Urinary bladder (tissue), 4 donors: ENCODE data around the gene ASXL2. TPM values are rescaled to one million over a fixed set of nuclear protein-coding genes. Genes with fewer than 3 reads are reported as not detected.

ENCODE experiments used
- DNase-seq: peaks from one replicate; pipeline ENCODE4 v3.0.0-alpha.2; 2015; ENCODE audit errors: extremely low spot score
- H3K27ac ChIP-seq: one replicate; pipeline ENCODE4 v1.5.1; 2013; ENCODE audit warnings: low read depth, mild to moderate bottlenecking, moderate library complexity
- H3K36me3 ChIP-seq: one replicate; pipeline ENCODE4 v1.6.1; 2013; ENCODE audit warnings: mild to moderate bottlenecking, moderate library complexity; ENCODE audit not compliant: insufficient read depth
- H3K4me1 ChIP-seq: one replicate; pipeline ENCODE4 v1.6.1; 2013; ENCODE audit warnings: mild to moderate bottlenecking, moderate library complexity; ENCODE audit not compliant: insufficient read depth
- H3K4me3 ChIP-seq: one replicate; pipeline ENCODE4 v1.5.1; 2013; ENCODE audit warnings: low read depth, low read length
- WGBS: extraction: QIAGEN DNeasy Blood & Tissue Kit; methylation state at CpG from one replicate; pipeline ENCODE4 v1.1.7; 2013; 5-methylcytosine and 5-hydroxymethylcytosine counted together
- polyA plus RNA-seq: library from polyadenylated mRNA; stranded (reverse); fragments of 200-250 nt; gene quantifications from one replicate; pipeline ENCODE4 v1.2.3, GENCODE V29; 2013
- total RNA-seq: library from RNA; depleted of rRNA; stranded (reverse); fragments of >200 nt; gene quantifications from one replicate; pipeline ENCODE4 v1.2.3, GENCODE V29; 2014
- donor health status: healthy with polysubstance abuse.
- donor health status: healthy.

ASXL2 gene
- total and polyA plus RNA-seq, 2 donors: 8.6 to 13.2 TPM

DNA sequence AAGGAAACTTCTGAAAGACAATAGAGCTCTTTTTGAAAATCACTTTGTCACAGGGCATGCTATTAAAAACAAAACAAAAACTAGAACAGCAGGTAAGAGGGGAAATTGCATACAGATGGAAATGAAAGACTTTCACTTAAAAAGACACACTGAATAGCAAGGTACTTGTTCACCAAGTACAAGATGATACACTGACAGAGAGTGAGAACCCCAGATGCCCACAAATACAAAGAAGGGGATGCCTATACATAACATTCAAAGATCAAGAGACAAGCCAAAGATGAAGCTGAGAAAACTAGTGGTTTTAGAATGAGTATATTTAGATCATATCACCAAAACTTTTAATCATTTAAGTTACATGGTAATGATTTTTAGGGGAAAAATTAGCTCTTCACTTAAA is 60.7 kb downstream of the ASXL2 start:
- H3K4me1 ChIP-seq: peaks cover 2% of the 10 kb centered on the region

DNA sequence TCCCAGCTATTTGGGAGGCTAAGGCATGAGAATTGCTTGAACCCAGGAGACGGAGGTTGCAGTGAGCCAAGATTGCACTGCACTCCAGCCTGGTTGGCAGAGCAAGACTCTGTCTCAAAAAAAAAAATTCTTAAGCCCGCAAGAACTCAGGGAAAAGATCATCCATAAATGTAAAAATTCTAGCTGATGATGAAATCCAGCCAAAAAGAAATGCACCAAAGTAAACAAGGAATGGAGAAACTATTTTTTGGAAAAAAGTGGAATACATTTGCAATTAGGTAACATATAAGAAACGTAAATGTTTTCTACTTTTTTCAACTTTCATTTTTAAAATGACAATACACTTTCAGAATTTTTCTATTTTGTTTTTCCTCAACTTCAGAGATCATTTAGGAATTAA is 61.3 kb downstream of the ASXL2 start:
- peaks cover 2% of the 10 kb centered on the region for H3K4me1 ChIP-seq
- H3K4me3 ChIP-seq: no peak overlapping the region
- no peak for DNase-seq
- H3K27ac ChIP-seq: no peak overlapping the region
- H3K36me3 ChIP-seq: peaks cover 2% of the 10 kb centered on the region
- 69% methylated on average over 3 of the region's 3 CpGs for WGBS

More for the DNA sequence above, 60.7 kb downstream of the ASXL2 start:
- DNase-seq: no peak
- Histone ChIP-seq H3K4me3 (no peak overlapping the region), H3K27ac (no peak overlapping the region), H3K36me3 (peaks cover 2% of the 10 kb centered on the region)

DNA sequence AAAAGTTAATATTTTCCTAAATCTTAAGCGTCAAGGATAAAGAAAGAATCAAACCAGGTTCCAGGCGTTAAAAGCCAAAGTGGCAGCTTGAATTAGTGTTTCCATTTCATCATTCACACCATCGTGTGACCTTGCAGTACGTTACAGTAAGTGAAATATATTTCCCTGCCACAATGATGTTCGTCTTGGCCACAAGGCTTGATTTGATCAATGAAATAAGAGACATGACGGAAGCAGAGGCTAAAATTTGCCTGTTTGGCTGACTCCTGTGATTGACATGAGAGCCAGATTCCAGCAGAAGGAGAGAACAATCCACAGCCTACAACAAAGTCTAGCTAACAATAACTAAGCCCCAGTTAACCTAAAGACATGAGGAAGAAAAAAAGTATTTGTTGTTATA is 62.0 kb downstream of the ASXL2 start:
- H3K4me3 ChIP-seq: no peak overlapping the region
- H3K4me1 ChIP-seq: peaks cover under 1% of the 10 kb centered on the region
- DNase-seq: no peak
- H3K27ac ChIP-seq: no peak overlapping the region
- 93% methylated on average over 6 of the region's 6 CpGs for WGBS
- H3K36me3 ChIP-seq: peaks cover 2% of the 10 kb centered on the region

DNA sequence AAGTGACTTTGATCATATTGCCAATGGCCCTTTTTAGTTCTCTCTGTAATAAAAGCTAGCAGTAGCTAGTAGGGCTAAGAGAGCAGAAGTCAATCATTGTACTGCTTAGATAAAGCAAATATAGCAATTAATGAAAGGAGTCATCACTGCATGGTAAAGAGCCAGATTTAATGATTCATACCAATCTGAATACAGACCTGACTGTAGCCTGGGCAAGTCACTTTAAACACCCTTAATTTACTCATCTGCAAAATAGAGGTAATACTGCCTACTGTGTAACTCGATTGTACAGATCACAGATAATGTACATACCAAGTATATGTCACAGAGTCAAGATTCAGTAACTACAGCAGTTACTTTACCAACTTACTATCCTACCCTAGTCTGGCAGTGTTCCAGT is 63.6 kb downstream of the ASXL2 start:
- no peak overlapping the region for H3K4me3 ChIP-seq
- 81% methylated on average over 1 of the region's 1 CpG for WGBS
- H3K36me3 ChIP-seq: no peaks in the 10 kb centered on the region
- H3K4me1 ChIP-seq: no peaks in the 10 kb centered on the region
- no peak for DNase-seq
- H3K27ac ChIP-seq: no peak overlapping the region

DNA sequence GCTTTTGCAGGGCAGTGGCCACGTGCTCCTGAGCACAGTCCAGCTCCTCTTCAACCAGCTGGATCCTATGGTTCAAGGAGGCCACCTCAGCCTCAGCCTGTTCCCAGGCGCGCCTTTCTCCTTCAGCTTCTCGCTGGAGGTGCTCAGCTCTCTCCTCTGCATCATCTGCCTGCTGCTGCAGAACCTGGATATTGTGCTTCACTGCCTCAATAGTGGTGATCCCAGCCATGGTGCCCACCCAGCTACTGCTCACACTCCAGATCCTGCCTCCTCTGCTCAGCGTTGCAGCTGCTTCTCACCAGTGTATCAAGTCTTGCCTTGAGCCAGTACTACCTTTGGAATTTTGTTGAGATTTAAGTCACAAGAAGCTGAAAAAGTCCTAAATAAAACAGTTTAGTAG is 67.9 kb downstream of the ASXL2 start:
- Histone ChIP-seq H3K4me3 (no peak overlapping the region), H3K4me1 (no peaks in the 10 kb centered on the region), H3K36me3 (no peaks in the 10 kb centered on the region), H3K27ac (no peak overlapping the region)
- WGBS: 96% methylated on average over 5 of the region's 5 CpGs
- no peak for DNase-seq

- DNase-seq: no peak
- H3K4me1 ChIP-seq: no peaks in the 10 kb centered on the region
- H3K4me3 ChIP-seq: no peak overlapping the region
- WGBS: 94% methylated on average over 3 of the region's 3 CpGs
- H3K36me3 ChIP-seq: no peaks in the 10 kb centered on the region
- H3K27ac ChIP-seq: no peak overlapping the region
Measured at GRCh38 chr2:25809646-25810045, 68.6 kb downstream of the ASXL2 start.

- 87% methylated on average over 2 of the region's 2 CpGs for WGBS
- Histone ChIP-seq H3K4me3 (no peak overlapping the region), H3K4me1 (no peaks in the 10 kb centered on the region), H3K27ac (no peak overlapping the region), H3K36me3 (no peaks in the 10 kb centered on the region)
- no peak for DNase-seq
Measured at GRCh38 chr2:25808006-25808383, 70.3 kb downstream of the ASXL2 start.

DNA sequence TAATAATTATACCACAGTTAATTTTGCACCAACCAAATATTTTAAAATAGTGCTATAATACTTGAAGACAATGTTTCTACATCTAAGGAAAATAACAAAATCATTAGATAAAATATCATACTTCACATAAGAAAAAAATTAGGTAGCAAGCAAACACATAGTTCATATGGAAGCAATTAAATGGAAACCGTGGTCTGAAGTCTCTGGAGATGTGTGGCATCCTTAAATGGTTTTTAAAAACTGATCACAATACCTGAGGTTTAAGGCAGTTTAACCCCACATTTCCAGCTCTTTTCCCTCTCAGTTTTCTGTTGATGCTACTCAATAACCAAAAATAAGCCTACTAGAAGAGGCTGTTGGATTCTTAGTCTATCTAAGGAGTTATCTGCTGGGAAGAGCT is 71.3 kb downstream of the ASXL2 start:
- H3K4me1 ChIP-seq: no peaks in the 10 kb centered on the region
- 75% methylated on average over 1 of the region's 1 CpG for WGBS
- no peak overlapping the region for H3K27ac ChIP-seq
- H3K36me3 ChIP-seq: no peaks in the 10 kb centered on the region
- DNase-seq: no peak
- H3K4me3 ChIP-seq: no peak overlapping the region

DNA sequence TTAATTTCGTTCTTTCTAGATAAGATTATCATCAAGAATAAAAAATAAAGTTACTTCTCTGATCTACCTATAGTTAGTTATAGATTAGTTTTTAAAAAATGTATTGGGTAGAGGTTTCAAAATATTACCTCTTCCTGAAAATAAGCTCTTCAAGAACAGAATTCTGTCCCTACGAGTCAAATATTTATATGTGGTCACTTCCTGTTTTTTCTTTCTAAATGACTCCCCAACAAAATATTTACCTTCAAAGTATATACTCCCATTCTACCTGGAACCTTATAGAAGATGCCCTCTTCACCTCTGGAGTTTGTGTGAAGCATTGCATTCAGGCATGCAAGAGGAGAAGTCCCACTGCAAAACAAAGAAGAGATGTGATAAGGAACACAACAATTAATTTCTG is 72.3 kb downstream of the ASXL2 start:
- no peak for DNase-seq
- H3K4me3 ChIP-seq: no peak overlapping the region
- 82% methylated on average over 2 of the region's 2 CpGs for WGBS
- H3K4me1 ChIP-seq: no peaks in the 10 kb centered on the region
- H3K27ac ChIP-seq: no peak overlapping the region
- H3K36me3 ChIP-seq: no peaks in the 10 kb centered on the region

DNA sequence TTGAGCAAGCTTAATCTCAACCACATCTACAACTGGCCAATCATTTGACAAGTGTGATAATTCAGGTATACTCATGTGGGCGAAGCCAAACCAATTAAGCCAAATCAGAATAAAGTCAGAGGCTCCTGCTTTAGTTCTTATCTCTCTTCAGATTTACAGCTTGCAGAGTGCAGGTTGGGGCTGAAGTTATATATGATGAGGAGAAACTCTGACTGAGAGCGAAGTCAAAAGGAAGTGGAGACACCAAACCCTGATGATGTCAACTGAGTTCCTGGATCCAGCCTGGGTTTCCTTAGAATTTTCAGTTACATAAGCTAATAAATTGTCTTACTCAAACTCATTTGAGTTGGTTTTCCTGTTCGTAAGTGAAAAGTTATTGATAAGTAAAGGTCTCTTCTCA is 73.9 kb downstream of the ASXL2 start:
- no peak overlapping the region for H3K27ac ChIP-seq
- no peaks in the 10 kb centered on the region for H3K4me1 ChIP-seq
- 94% methylated on average over 3 of the region's 3 CpGs for WGBS
- no peaks in the 10 kb centered on the region for H3K36me3 ChIP-seq
- DNase-seq: no peak
- no peak overlapping the region for H3K4me3 ChIP-seq

DNA sequence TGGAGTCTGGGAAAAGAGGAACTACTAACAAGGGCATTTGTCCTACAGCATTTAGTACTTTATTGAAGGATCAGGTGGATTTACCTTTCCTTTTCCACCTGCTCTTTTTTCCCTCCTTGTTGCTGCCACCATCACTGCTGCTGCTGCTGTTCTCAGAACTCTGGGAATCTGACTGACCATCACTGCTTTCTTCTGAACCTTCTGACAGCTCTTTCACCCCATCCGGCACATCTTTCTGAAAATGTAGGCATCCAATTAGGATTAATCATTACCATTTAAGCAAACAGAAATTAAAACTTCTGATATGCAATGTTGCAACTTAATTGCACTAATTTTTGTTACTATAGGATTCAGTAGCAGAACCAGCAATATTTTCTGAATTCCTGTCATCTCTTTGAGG is 79.0 kb downstream of the ASXL2 start:
- 99% methylated on average over 1 of the region's 1 CpG for WGBS
- no peak overlapping the region for H3K27ac ChIP-seq
- no peaks in the 10 kb centered on the region for H3K36me3 ChIP-seq
- no peak for DNase-seq
- H3K4me1 ChIP-seq: no peaks in the 10 kb centered on the region
- no peak overlapping the region for H3K4me3 ChIP-seq

DNA sequence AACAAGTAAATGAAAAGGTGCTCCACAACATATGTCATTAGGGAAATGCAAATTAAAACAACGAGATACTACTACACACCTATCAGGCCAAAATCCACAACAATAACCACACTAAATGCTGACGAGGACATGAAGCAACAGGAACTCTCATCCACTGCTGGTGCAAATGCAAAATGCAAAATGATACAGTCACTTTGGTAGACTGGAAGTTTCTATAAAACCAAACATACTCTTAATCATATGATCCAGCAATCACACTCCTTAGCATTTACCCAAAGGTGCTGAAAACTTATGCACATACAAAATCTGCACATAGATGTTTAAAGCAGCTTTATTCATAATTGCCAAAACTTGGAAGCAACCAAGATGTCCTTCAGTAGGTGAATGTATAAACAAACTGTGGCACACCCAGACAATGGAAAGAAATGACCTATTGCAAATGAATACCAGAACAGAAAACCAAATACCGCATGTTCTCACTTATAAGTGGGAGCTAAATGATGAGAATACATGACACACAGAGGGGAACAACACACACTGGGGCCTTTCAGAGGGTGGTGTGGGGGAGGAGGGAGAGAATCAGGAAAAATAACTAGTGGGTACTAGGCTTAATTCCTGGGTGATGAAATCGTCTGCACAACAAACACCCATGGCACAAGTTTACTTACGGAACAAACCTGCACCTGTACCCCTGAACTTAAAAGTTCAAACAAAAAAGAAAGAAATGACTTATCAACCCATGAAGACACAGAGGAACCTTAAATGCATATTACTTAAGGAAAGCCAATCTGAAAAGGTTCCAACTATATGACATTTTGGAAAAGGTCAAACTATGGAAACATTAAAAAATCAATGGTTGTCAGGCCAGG is 80.4 kb downstream of the ASXL2 start:
- 93% methylated on average over 5 of the region's 5 CpGs for WGBS
- Histone ChIP-seq H3K4me3 (no peak overlapping the region), H3K27ac (no peak overlapping the region), H3K4me1 (no peaks in the 10 kb centered on the region), H3K36me3 (no peaks in the 10 kb centered on the region)
- DNase-seq: no peak

GRCh38 chr2:25794544-25795276 is 83.6 kb downstream of the ASXL2 start:
- DNase-seq: no peak
- no peak overlapping the region for H3K4me3 ChIP-seq
- WGBS: 79% methylated on average over 4 of the region's 4 CpGs
- no peak overlapping the region for H3K27ac ChIP-seq
- H3K36me3 ChIP-seq: no peaks in the 10 kb centered on the region
- H3K4me1 ChIP-seq: no peaks in the 10 kb centered on the region

DNA sequence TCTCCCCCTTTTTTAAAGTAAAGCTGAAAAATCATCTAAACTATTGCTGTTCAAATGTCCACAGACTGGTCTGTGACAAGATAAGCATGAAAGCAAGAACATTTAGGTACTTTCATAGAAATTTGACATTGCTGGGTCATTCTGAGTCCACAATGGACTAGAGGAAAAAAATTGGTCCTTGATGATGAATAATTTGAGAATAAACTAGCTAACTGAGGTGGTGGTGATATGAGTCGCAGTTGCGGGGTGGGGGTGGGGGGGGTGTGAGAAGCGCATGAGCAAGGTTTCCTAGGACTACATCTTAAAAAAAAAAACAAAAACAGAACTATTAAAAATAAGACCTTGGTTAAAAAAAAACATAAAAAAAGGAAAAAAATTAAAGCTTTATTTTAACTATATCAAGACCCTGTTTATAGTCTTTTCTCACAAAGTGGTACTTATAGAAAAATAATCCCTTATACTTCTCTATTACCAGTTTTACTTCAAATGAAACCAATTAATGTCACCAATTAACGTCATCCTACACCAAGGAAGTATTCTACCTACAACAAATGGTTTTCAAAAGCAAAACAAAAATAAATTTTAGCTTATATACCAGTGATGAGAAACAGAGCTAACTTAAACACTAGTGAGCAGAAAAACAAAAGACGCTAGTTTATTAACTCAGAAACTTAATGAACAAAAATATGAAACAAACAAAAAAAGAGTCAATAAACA is 88.1 kb downstream of the ASXL2 start:
- WGBS: 97% methylated on average over 5 of the region's 5 CpGs
- H3K4me3 ChIP-seq: no peak overlapping the region
- no peak for DNase-seq
- H3K36me3 ChIP-seq: no peaks in the 10 kb centered on the region
- no peaks in the 10 kb centered on the region for H3K4me1 ChIP-seq
- no peak overlapping the region for H3K27ac ChIP-seq
